Glutamatergic neuron (in vitro differentiated cells): Measurements from ENCODE around the gene ITPR1. TPM values are rescaled to one million over a fixed set of nuclear protein-coding genes. Genes with fewer than 3 reads are reported as not detected.

Experiments used
- DNase-seq: peaks from one replicate; pipeline ENCODE4 v3.0.0; 2022
- H3K27ac Mint-ChIP-seq: one replicate; pipeline ENCODE4 v1.8.0; 2020; ENCODE audit warnings: mild to moderate bottlenecking, mixed read lengths, inconsistent platforms; ENCODE audit not compliant: unreplicated experiment
- H3K27me3 Mint-ChIP-seq: one replicate; pipeline ENCODE4 v1.8.0; 2020; ENCODE audit warnings: mild to moderate bottlenecking, moderate library complexity, mixed read lengths, inconsistent platforms; ENCODE audit not compliant: unreplicated experiment
- H3K36me3 Mint-ChIP-seq: one replicate; pipeline ENCODE4 v1.8.0; 2020; ENCODE audit warnings: mild to moderate bottlenecking, mixed read lengths, inconsistent platforms; ENCODE audit not compliant: unreplicated experiment
- H3K4me1 Mint-ChIP-seq: one replicate; pipeline ENCODE4 v1.8.0; 2020; ENCODE audit warnings: mild to moderate bottlenecking, low read depth, mixed read lengths, inconsistent platforms; ENCODE audit not compliant: unreplicated experiment
- H3K4me3 Mint-ChIP-seq: one replicate; pipeline ENCODE4 v1.8.0; 2020; ENCODE audit warnings: mild to moderate bottlenecking, mixed read lengths, inconsistent platforms; ENCODE audit not compliant: unreplicated experiment
- H3K9me3 Mint-ChIP-seq: one replicate; pipeline ENCODE4 v1.8.0; 2020; ENCODE audit warnings: mild to moderate bottlenecking, moderate library complexity, mixed read lengths, inconsistent platforms; ENCODE audit not compliant: unreplicated experiment
- total RNA-seq: library from RNA; stranded (reverse); fragmentation: NEBNext Ultra II Directional; extraction: Animal tissue kit (Norgen Biotek cat#: 25700); gene quantifications from one replicate; pipeline ENCODE4 v1.2.1, GENCODE V29; 2021; ENCODE audit not compliant: unreplicated experiment
- TF ChIP-seq, protein P1 (sequence below): fragments of 200-600 bp; sonication (generic); IDR thresholded peaks from one replicate; pipeline ENCODE4 v1.5.0; 2021; ENCODE audit not compliant: partially characterized antibody, unreplicated experiment

ITPR1 gene
- total RNA-seq, 1 donor from 2014 or later = 6.9 TPM

GRCh38 chr3:4730719-4731118, 237.6 kb downstream of the ITPR1 start:
- Mint-ChIP-seq H3K36me3 (no peaks in the 10 kb centered on the region), H3K4me3 (no peak overlapping the region), H3K4me1 (peaks cover 12% of the 10 kb centered on the region), H3K9me3 (no peaks in the 10 kb centered on the region), H3K27ac (no peak overlapping the region), H3K27me3 (peaks cover 4% of the 10 kb centered on the region)
- no peak for DNase-seq
- TF ChIP-seq, protein P1, sequence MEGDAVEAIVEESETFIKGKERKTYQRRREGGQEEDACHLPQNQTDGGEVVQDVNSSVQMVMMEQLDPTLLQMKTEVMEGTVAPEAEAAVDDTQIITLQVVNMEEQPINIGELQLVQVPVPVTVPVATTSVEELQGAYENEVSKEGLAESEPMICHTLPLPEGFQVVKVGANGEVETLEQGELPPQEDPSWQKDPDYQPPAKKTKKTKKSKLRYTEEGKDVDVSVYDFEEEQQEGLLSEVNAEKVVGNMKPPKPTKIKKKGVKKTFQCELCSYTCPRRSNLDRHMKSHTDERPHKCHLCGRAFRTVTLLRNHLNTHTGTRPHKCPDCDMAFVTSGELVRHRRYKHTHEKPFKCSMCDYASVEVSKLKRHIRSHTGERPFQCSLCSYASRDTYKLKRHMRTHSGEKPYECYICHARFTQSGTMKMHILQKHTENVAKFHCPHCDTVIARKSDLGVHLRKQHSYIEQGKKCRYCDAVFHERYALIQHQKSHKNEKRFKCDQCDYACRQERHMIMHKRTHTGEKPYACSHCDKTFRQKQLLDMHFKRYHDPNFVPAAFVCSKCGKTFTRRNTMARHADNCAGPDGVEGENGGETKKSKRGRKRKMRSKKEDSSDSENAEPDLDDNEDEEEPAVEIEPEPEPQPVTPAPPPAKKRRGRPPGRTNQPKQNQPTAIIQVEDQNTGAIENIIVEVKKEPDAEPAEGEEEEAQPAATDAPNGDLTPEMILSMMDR = no peak

GRCh38 chr3:4731543-4732111, 238.5 kb downstream of the ITPR1 start:
- Mint-ChIP-seq H3K4me1 (peaks cover 12% of the 10 kb centered on the region), H3K27ac (no peak overlapping the region), H3K9me3 (no peaks in the 10 kb centered on the region), H3K27me3 (peaks cover 4% of the 10 kb centered on the region), H3K36me3 (no peaks in the 10 kb centered on the region), H3K4me3 (no peak overlapping the region)
- TF ChIP-seq, protein P1 = no peak
- DNase-seq = no peak

DNA sequence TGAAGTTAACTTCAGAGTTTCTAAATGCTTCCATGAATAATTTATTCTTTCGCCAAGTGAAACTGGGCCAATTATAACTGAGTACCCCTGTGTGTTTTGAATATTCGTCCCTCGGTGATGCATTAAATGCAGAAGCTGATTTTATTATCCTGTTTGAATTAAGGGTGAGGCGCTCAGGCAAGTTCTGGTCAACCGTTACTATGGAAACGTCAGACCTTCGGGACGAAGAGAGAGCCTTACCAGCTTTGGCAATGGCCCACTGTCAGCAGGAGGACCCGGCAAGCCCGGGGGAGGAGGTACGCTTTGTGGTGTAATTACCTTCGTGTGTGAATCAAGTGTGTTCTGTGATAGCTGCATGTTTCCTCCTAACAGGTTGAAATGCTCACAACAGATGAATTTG, 239.8 kb downstream of the ITPR1 start:
- no peak overlapping the region for H3K27ac Mint-ChIP-seq
- peaks cover 6% of the 10 kb centered on the region for H3K36me3 Mint-ChIP-seq
- H3K27me3 Mint-ChIP-seq = peaks cover 3% of the 10 kb centered on the region
- H3K4me3 Mint-ChIP-seq = no peak overlapping the region
- TF ChIP-seq, protein P1 = no peak
- H3K4me1 Mint-ChIP-seq = peaks cover 12% of the 10 kb centered on the region
- no peak for DNase-seq
- no peaks in the 10 kb centered on the region for H3K9me3 Mint-ChIP-seq

GRCh38 chr3:4734454-4734853, 241.3 kb downstream of the ITPR1 start:
- H3K4me1 Mint-ChIP-seq = peaks cover 12% of the 10 kb centered on the region
- H3K27ac Mint-ChIP-seq = no peak overlapping the region
- no peak for DNase-seq
- TF ChIP-seq, protein P1 = no peak
- peaks cover 3% of the 10 kb centered on the region for H3K27me3 Mint-ChIP-seq
- peaks cover 6% of the 10 kb centered on the region for H3K36me3 Mint-ChIP-seq
- no peaks in the 10 kb centered on the region for H3K9me3 Mint-ChIP-seq
- no peak overlapping the region for H3K4me3 Mint-ChIP-seq

- peaks cover 6% of the 10 kb centered on the region for H3K36me3 Mint-ChIP-seq
- TF ChIP-seq, protein P1 = no peak
Observed at GRCh38 chr3:4735243-4735642, 242.1 kb downstream of the ITPR1 start.

More at GRCh38 chr3:4735243-4735642, 242.1 kb downstream of the ITPR1 start:
- no peak overlapping the region for H3K4me3 Mint-ChIP-seq
- no peaks in the 10 kb centered on the region for H3K9me3 Mint-ChIP-seq
- no peak overlapping the region for H3K27ac Mint-ChIP-seq
- DNase-seq = no peak
- peaks cover 12% of the 10 kb centered on the region for H3K4me1 Mint-ChIP-seq
- peaks cover 3% of the 10 kb centered on the region for H3K27me3 Mint-ChIP-seq
